OCI-LY1 (cell line): ENCODE data around the gene CCDC27.

Experiments
- CTCF ChIP-seq: fragments of 200-600 bp; sonication (generic), shearing (Covaris generic); IDR thresholded peaks from 2 replicates; pipeline ENCODE4 v1.5.1; 2017; ENCODE audit warnings: mild to moderate bottlenecking, antibody characterized with exemption, low read length, moderate library complexity, mixed read lengths
- EZH2 ChIP-seq: fragments of 200-600 bp; sonication (generic), shearing (Covaris generic); IDR thresholded peaks from 2 replicates; pipeline ENCODE4 v1.8.0; 2017; ENCODE audit warnings: borderline replicate concordance, mixed run types, mild to moderate bottlenecking, antibody characterized with exemption, low read length, moderate library complexity, mixed read lengths

DNA sequence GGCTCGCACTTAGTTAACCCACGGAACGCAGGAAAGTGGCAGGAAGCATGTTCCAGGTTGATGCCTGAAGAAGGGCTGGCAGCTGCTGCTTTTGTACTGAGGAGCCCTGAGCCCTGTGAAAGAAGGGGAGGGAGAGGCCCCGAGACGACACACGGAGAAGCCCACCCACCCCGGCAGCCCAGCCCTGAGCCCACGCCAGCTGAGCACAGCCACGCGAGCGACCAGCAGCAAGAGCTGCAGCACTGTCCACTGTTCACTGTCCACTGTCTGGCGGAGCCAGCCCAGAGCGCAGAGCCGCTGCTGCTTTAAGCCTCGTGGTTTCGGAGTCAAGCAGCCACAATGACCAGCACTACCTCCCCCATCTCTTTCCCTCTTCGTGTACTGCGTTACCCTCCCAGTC is 38.7 kb downstream of the CCDC27 start:
- TF ChIP-seq CTCF (no peak), EZH2 (no peak)
